Astrocyte of the cerebellum (primary cell): ENCODE measurements around the gene GGPS1.
A peak's percentile ranks its signal among the peaks of the same experiment; 100 is the strongest.

Source experiments
- DNase-seq: peaks from one replicate; pipeline ENCODE4 v3.0.0-alpha.2; 2011; ENCODE audit warnings: low read depth
- H3K4me3 ChIP-seq: 2 replicates; pipeline ENCODE4 v1.5.1; 2011; ENCODE audit warnings: mild to moderate bottlenecking, low read depth, low read length, moderate library complexity
- CTCF ChIP-seq: IDR thresholded peaks from 2 replicates; pipeline ENCODE4 v1.5.1; 2012; ENCODE audit warnings: low read length, low read depth, moderate library complexity, mild to moderate bottlenecking; ENCODE audit errors: missing control alignments
- in situ Hi-C: cut with HindIII; loops from 2 replicates; pipeline ENCODE4 v1.10.0; 2017; ENCODE audit warnings: low sequenced_read_pairs

The GGPS1 gene

GRCh38 chr1:235325854-235326253 is 2.5 kb upstream of the GGPS1 start:
- peak overlapping the region; percentile 91 for H3K4me3 ChIP-seq
- in situ Hi-C loops, result no loop called here
- no peak for DNase-seq
- no peak for TF ChIP-seq CTCF

GRCh38 chr1:235326719-235327558 is 1.4 kb upstream of the GGPS1 start:
- H3K4me3 ChIP-seq, result peak overlapping the region; percentile 91
- no peak for TF ChIP-seq CTCF
- in situ Hi-C loops, result no loop called here
- DNase-seq, result no peak

GRCh38 chr1:235327559-235328270 is 655 bp upstream of the GGPS1 start, which contains the start of gene ARID4B:
ARID4B (minus strand) TSS chr1:235328179; CDS start chr1:235326919, 1,260 bp downstream.
- no peak for TF ChIP-seq CTCF
- peak within 1 kb of the TSS; percentile 91 for H3K4me3 ChIP-seq
- in situ Hi-C loops, result no loop called here
- no peak for DNase-seq

- in situ Hi-C loops, result no loop called here
- DNase-seq, result peak; percentile 18
- peak; percentile 5 for TF ChIP-seq CTCF
- peak overlapping the region; percentile 78 for H3K4me3 ChIP-seq
Measured at GRCh38 chr1:235329139-235329902, 951 bp downstream of the GGPS1 start.

GRCh38 chr1:235330918-235331285 is 2.5 kb downstream of the GGPS1 start:
- DNase-seq, result no peak
- TF ChIP-seq CTCF, result no peak
- in situ Hi-C loops, result no loop called here
- H3K4me3 ChIP-seq, result no peak overlapping the region

- no peak for DNase-seq
- H3K4me3 ChIP-seq, result no peak overlapping the region
- in situ Hi-C loops, result no loop called here
Measured at GRCh38 chr1:235331401-235331800, 3.0 kb downstream of the GGPS1 start.

More at GRCh38 chr1:235331401-235331800, 3.0 kb downstream of the GGPS1 start:
- no peak for TF ChIP-seq CTCF
